Measurements from ENCODE around the gene MAP4K3. TPM values are rescaled to one million over a fixed set of nuclear protein-coding genes. Genes with fewer than 3 reads are reported as not detected.

Gene MAP4K3
- total RNA-seq, 1 experiment from 2014 or later = 21.4 TPM

DNA sequence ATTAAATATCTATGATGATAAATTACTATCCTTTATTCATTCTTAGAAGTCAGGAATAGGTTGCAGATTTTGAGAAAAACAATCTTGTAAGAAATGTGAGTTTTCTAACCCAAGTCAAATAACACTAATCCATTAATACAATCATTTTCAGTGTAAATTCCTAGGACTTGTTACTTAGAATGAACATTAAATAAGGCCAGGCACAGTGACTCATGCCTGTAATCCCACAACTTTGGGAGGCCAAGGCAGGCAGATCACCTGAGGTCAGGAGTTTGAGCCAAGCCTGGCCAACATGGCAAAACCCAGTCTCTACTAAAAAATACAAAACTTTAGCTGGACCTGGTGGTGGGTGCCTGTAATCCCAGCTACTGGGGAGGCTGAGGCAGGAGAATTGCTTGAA, 147.5 kb downstream of the MAP4K3 start:
- no peaks in the 10 kb centered on the region for H3K27me3 ChIP-seq (ENCODE audit: insufficient read depth, low read length)
- no peaks in the 10 kb centered on the region for H3K9me3 ChIP-seq (ENCODE audit: control insufficient read depth in 1 of 2, insufficient read depth in 1 of 2, low read depth in 1 of 2, low read length in 2 of 2)
- H3K4me3 ChIP-seq (replicated peaks in 1 of 2; ENCODE audit: low read depth in 1 of 2, low read length in 2 of 2) = no peak overlapping the region
- TF ChIP-seq TCF7L2 (IDR thresholded peaks at IDR 0.05; ENCODE audit: borderline replicate concordance, extremely low read depth, insufficient read depth, insufficient read length) (no peak), SIN3A (IDR thresholded peaks at IDR 0.05; ENCODE audit: low read depth) (no peak), CEBPB (IDR thresholded peaks at IDR 0.05; ENCODE audit: low read depth) (no peak), YY1 (IDR thresholded peaks at IDR 0.05; ENCODE audit: extremely low read depth, insufficient replicate concordance, low read depth, low read length) (no peak), JUND (IDR thresholded peaks at IDR 0.05) (no peak), POLR2A (IDR thresholded peaks at IDR 0.05; ENCODE audit: borderline replicate concordance, extremely low read depth, insufficient read depth, insufficient read length) (no peak), EZH2 (IDR thresholded peaks at IDR 0.05) (no peak), ZNF274 (IDR thresholded peaks at IDR 0.05; ENCODE audit: low read depth, low read length) (no peak), EGR1 (IDR thresholded peaks at IDR 0.05; ENCODE audit: low read depth) (no peak), EZH2phosphoT487 (IDR thresholded peaks at IDR 0.05; ENCODE audit: borderline replicate concordance) (no peak), SP1 (IDR thresholded peaks at IDR 0.05; ENCODE audit: low read depth) (no peak), FOSL1 (IDR thresholded peaks at IDR 0.05; ENCODE audit: low read depth) (no peak), ZFX (IDR thresholded peaks at IDR 0.05) (no peak), SRF (IDR thresholded peaks at IDR 0.05; ENCODE audit: low read depth) (no peak), ELF1 (IDR thresholded peaks at IDR 0.05; ENCODE audit: borderline replicate concordance, low read depth) (no peak)
- TF ChIP-seq, protein P1, sequence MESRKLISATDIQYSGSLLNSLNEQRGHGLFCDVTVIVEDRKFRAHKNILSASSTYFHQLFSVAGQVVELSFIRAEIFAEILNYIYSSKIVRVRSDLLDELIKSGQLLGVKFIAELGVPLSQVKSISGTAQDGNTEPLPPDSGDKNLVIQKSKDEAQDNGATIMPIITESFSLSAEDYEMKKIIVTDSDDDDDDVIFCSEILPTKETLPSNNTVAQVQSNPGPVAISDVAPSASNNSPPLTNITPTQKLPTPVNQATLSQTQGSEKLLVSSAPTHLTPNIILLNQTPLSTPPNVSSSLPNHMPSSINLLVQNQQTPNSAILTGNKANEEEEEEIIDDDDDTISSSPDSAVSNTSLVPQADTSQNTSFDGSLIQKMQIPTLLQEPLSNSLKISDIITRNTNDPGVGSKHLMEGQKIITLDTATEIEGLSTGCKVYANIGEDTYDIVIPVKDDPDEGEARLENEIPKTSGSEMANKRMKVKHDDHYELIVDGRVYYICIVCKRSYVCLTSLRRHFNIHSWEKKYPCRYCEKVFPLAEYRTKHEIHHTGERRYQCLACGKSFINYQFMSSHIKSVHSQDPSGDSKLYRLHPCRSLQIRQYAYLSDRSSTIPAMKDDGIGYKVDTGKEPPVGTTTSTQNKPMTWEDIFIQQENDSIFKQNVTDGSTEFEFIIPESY (IDR thresholded peaks at IDR 0.05; ENCODE audit: extremely low read depth, insufficient replicate concordance, low read length) = no peak
- TF ChIP-seq, protein P2, sequence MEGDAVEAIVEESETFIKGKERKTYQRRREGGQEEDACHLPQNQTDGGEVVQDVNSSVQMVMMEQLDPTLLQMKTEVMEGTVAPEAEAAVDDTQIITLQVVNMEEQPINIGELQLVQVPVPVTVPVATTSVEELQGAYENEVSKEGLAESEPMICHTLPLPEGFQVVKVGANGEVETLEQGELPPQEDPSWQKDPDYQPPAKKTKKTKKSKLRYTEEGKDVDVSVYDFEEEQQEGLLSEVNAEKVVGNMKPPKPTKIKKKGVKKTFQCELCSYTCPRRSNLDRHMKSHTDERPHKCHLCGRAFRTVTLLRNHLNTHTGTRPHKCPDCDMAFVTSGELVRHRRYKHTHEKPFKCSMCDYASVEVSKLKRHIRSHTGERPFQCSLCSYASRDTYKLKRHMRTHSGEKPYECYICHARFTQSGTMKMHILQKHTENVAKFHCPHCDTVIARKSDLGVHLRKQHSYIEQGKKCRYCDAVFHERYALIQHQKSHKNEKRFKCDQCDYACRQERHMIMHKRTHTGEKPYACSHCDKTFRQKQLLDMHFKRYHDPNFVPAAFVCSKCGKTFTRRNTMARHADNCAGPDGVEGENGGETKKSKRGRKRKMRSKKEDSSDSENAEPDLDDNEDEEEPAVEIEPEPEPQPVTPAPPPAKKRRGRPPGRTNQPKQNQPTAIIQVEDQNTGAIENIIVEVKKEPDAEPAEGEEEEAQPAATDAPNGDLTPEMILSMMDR (IDR thresholded peaks at IDR 0.05 in 2 of 3, conservative IDR thresholded peaks at IDR 0.05 in 1 of 3; ENCODE audit: borderline replicate concordance in 1 of 3, insufficient read depth in 1 of 3, low read depth in 2 of 3, low read length in 2 of 3) = no peak
- TF ChIP-seq, protein P3, sequence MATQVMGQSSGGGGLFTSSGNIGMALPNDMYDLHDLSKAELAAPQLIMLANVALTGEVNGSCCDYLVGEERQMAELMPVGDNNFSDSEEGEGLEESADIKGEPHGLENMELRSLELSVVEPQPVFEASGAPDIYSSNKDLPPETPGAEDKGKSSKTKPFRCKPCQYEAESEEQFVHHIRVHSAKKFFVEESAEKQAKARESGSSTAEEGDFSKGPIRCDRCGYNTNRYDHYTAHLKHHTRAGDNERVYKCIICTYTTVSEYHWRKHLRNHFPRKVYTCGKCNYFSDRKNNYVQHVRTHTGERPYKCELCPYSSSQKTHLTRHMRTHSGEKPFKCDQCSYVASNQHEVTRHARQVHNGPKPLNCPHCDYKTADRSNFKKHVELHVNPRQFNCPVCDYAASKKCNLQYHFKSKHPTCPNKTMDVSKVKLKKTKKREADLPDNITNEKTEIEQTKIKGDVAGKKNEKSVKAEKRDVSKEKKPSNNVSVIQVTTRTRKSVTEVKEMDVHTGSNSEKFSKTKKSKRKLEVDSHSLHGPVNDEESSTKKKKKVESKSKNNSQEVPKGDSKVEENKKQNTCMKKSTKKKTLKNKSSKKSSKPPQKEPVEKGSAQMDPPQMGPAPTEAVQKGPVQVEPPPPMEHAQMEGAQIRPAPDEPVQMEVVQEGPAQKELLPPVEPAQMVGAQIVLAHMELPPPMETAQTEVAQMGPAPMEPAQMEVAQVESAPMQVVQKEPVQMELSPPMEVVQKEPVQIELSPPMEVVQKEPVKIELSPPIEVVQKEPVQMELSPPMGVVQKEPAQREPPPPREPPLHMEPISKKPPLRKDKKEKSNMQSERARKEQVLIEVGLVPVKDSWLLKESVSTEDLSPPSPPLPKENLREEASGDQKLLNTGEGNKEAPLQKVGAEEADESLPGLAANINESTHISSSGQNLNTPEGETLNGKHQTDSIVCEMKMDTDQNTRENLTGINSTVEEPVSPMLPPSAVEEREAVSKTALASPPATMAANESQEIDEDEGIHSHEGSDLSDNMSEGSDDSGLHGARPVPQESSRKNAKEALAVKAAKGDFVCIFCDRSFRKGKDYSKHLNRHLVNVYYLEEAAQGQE (IDR thresholded peaks at IDR 0.05; ENCODE audit: low read depth) = no peak
- H4K20me1 ChIP-seq (ENCODE audit: insufficient read depth) = no peaks in the 10 kb centered on the region; the same call in 1 of the 2 replicates
- no peak for ATAC-seq
- ChIA-PET POLR2A (no interaction called here), CTCF (no interaction called here), RAD21 (ENCODE audit: low non-redundant PET in 1 of 2, low total read pairs in 2 of 2, uncharacterized antibody in 2 of 2, unreplicated experiment in 2 of 2) (no interaction called here)
- intact Hi-C loops (cut with micrococcal nuclease) = no loop called here
- BruUV-seq (replicated peaks) = no TSS peak
- no peaks in the 10 kb centered on the region for H3K9me2 ChIP-seq (ENCODE audit: insufficient read depth)
- peaks cover 0 to 5% of the 10 kb centered on the region in 2 experiments; a peak in 2 of 4 replicates for H3K4me1 ChIP-seq (ENCODE audit: control insufficient read depth in 1 of 2, insufficient read depth in 2 of 2, low read length in 2 of 2)
- H3K4me2 ChIP-seq (ENCODE audit: low read length) = no peak overlapping the region
- H3K79me2 ChIP-seq (ENCODE audit: insufficient read depth, low read length) = no peaks in the 10 kb centered on the region
- H3K36me3 ChIP-seq (ENCODE audit: control insufficient read depth in 1 of 2, insufficient read depth in 2 of 2, low read length in 2 of 2) = peaks cover 5 to 11% of the 10 kb centered on the region in 2 experiments; a peak in 1 of 4 replicates
- no peak overlapping the region for H3K27ac ChIP-seq (ENCODE audit: low read depth, low read length)
- no peak overlapping the region for H3K9ac ChIP-seq (ENCODE audit: low read length)
- H2AFZ ChIP-seq (ENCODE audit: low read depth, low read length, poor library complexity, severe bottlenecking) = no peak overlapping the region
- DNase-seq (ENCODE audit: low read depth, low spot score) = no peak
